HepG2 (cell line): ENCODE measurements around the gene RBM28. TPM values are rescaled to one million over a fixed set of nuclear protein-coding genes. Genes with fewer than 3 reads are reported as not detected.

Experiments used
- ATAC-seq: fragments of 200-7000 bp; cut with Tn5 transposase; 3 replicates; pipeline ENCODE4 v1.9.1; 2020; ENCODE audit warnings: mild to moderate bottlenecking, moderate library complexity
- BruUV-seq: library from RNA; stranded (reverse); fragments of 400-500 nt; replicated peaks from 2 replicates; lab custom pipeline; 2021; lab: Mats Ljungman, UMichigan
- CTCF ChIA-PET: fragments of 300-600 bp; formaldehyde crosslinking; extraction: SDS; loops from one replicate; lab custom pipeline; 2021; ENCODE audit warnings: low total read pairs, inconsistent platforms, low intra/inter-chr PET ratio; lab: Yijun Ruan, JAX
- POLR2A ChIA-PET: fragments of 350-600 bp; sonication (Branson Sonifier 250); formaldehyde crosslinking; loops from one replicate; lab custom pipeline; 2020; ENCODE audit warnings: antibody characterized with exemption, inconsistent platforms; lab: Yijun Ruan, JAX
- DNase-seq: peaks from one replicate; pipeline ENCODE4 v3.0.0-alpha.2; 2015; ENCODE audit warnings: low spot score
- FAIRE-seq: peaks from 3 replicates; lab custom pipeline; 2011; peaks lifted over from hg19 to GRCh38; lab: Jason Lieb, UNC
- H2AFZ ChIP-seq: one replicate; pipeline ENCODE4 v1.6.1; 2011; ENCODE audit warnings: low read length, inconsistent platforms
- H3K27ac ChIP-seq: fragments of 300-600 bp; 3 replicates; pipeline ENCODE4 v1.8.0; 2011; ENCODE audit warnings: mixed run types, mild to moderate bottlenecking, mixed read lengths, low read length, inconsistent platforms; ENCODE audit not compliant: insufficient read depth; ENCODE audit errors: extremely low read length
- H3K27me3 ChIP-seq, 2 experiments: fragments of 200-600 bp in 1 of 2; 2 replicates in 1 of 2; 3 replicates in 1 of 2; pipeline versions ENCODE4 v1.6.0 to v1.8.0; 2011; ENCODE audit warnings: low read length in 2 of 2, mild to moderate bottlenecking in 2 of 2, moderate library complexity in 2 of 2, inconsistent platforms in 1 of 2; ENCODE audit not compliant: insufficient read depth in 2 of 2, control insufficient read depth in 1 of 2
- H3K36me3 ChIP-seq, 2 experiments: fragments of 200-600 bp in 1 of 2; replicated peaks in 1 of 2; 2 replicates in 1 of 2; 3 replicates in 1 of 2; pipeline versions ENCODE4 v1.5.1 to v1.8.0; 2011; ENCODE audit warnings: low read length in 2 of 2, inconsistent platforms in 1 of 2; ENCODE audit not compliant: insufficient read depth in 2 of 2, control insufficient read depth in 1 of 2
- H3K4me1 ChIP-seq: 2 replicates; pipeline ENCODE4 v1.5.1; 2012; ENCODE audit warnings: low read length, inconsistent platforms; ENCODE audit not compliant: insufficient read depth
- H3K4me2 ChIP-seq: 2 replicates; pipeline ENCODE4 v1.6.0; 2011; ENCODE audit warnings: low read depth, low read length, inconsistent platforms
- H3K4me3 ChIP-seq, 3 experiments: fragments of 200-600 bp in 1 of 3; sonication (generic), shearing (Covaris generic) in 1 of 3; replicated peaks in 1 of 3; 2 replicates each; pipeline ENCODE4 v1.5.1; 2011 to 2016; ENCODE audit warnings: low read length in 3 of 3, inconsistent platforms in 2 of 3, low read depth in 2 of 3, mild to moderate bottlenecking in 2 of 3, control low read depth in 1 of 3, mixed read lengths in 1 of 3; ENCODE audit not compliant: insufficient read depth in 1 of 3
- H3K79me2 ChIP-seq: one replicate; pipeline ENCODE4 v1.6.1; 2011; ENCODE audit warnings: low read length, inconsistent platforms; ENCODE audit not compliant: insufficient read depth
- H3K9ac ChIP-seq: 2 replicates; pipeline ENCODE4 v1.6.0; 2011; ENCODE audit warnings: mild to moderate bottlenecking, low read depth, low read length, inconsistent platforms; ENCODE audit not compliant: insufficient read depth
- H3K9me3 ChIP-seq: 2 replicates; pipeline ENCODE4 v1.5.1; 2012; ENCODE audit warnings: mild to moderate bottlenecking, low read length
- H4K20me1 ChIP-seq: 2 replicates; pipeline ENCODE4 v1.6.0; 2011; ENCODE audit warnings: inconsistent platforms, mild to moderate bottlenecking, low read length, moderate library complexity; ENCODE audit not compliant: insufficient read depth
- FOXC1 ChIP-seq: sonication (generic); formaldehyde crosslinking; IDR thresholded peaks from 2 replicates; pipeline ENCODE4 v1.8.0; 2022; ENCODE audit warnings: mild to moderate bottlenecking, missing genetic modification reagents, borderline replicate concordance
- JUNB ChIP-seq: sonication (generic); formaldehyde crosslinking; IDR thresholded peaks from 2 replicates; pipeline ENCODE4 v1.8.0; 2022; ENCODE audit warnings: missing genetic modification reagents, mild to moderate bottlenecking, borderline replicate concordance
- MAZ ChIP-seq, 2 experiments: sonication (generic) in 1 of 2; formaldehyde crosslinking in 1 of 2; IDR thresholded peaks; 2 replicates each; pipeline versions ENCODE4 v1.5.0 to v1.6.1; 2012 to 2020; ENCODE audit warnings: low read depth in 2 of 2, mild to moderate bottlenecking in 2 of 2, borderline replicate concordance in 1 of 2, improper control_type of control experiment in 1 of 2, low read length in 1 of 2, missing genetic modification reagents in 1 of 2, moderate library complexity in 1 of 2
- NFE2L2 ChIP-seq: fragments of 150-350 bp; IDR thresholded peaks from 2 replicates; pipeline ENCODE4 v1.6.1; 2014; ENCODE audit warnings: low read length
- PPARG ChIP-seq: conservative IDR thresholded peaks from 2 replicates; pipeline ENCODE4 v1.6.1; 2016; ENCODE audit warnings: missing biosample characterization, missing genetic modification reagents
- ZBTB21 ChIP-seq: sonication (generic); formaldehyde crosslinking; IDR thresholded peaks from 2 replicates; pipeline ENCODE4 v1.4.0; 2020; ENCODE audit warnings: missing genetic modification reagents
- ZNF616 ChIP-seq: sonication (generic); formaldehyde crosslinking; IDR thresholded peaks from 2 replicates; pipeline ENCODE4 v1.5.0; 2020; ENCODE audit warnings: low read depth, mild to moderate bottlenecking, missing genetic modification reagents
- ZNF768 ChIP-seq: sonication (generic); formaldehyde crosslinking; IDR thresholded peaks from 2 replicates; pipeline ENCODE4 v1.4.0; 2020; ENCODE audit warnings: missing genetic modification reagents
- ZNF850 ChIP-seq: sonication (generic); formaldehyde crosslinking; conservative IDR thresholded peaks from 2 replicates; pipeline ENCODE4 v1.9.0; 2021; ENCODE audit warnings: mild to moderate bottlenecking, missing genetic modification reagents
- WGBS: methylation state at CpG from one replicate; pipeline ENCODE4 v1.1.6; 2017; ENCODE audit warnings: low lambda C conversion rate; 5-methylcytosine and 5-hydroxymethylcytosine counted together
- in situ Hi-C: cut with HindIII; loops from 2 replicates; pipeline ENCODE4 v1.10.0; 2017; ENCODE audit warnings: low pct_unique_long_range_greater_than_20kb; ENCODE audit not compliant: extremely low pct_ligation_motif_present
- intact Hi-C: fragments of 100-400 bp; cut with micrococcal nuclease; formaldehyde crosslinking; loops from one replicate; pipeline ENCODE4 v1.10.0; 2022; ENCODE audit not compliant: unreplicated experiment
- polyA plus RNA-seq, 8 experiments: library from polyadenylated mRNA; depleted of rRNA in 3 of 8; stranded (reverse) in 7 of 8; unstranded in 1 of 8; fragments of >200 nt; fragmentation: Illumina TruSeq in 4 of 8; extraction: Trizol in 4 of 8; gene quantifications; 2 replicates each; pipeline versions ENCODE4 v1.2.1 to v1.2.3, GENCODE V29; 2011 to 2016; ENCODE audit warnings: low read depth in 4 of 8, missing spikeins in 1 of 8, mixed read lengths in 1 of 8; ENCODE audit not compliant: insufficient read depth in 1 of 8
- total RNA-seq, 5 experiments: library from RNA; depleted of rRNA; stranded (reverse); fragments of >200 nt; fragmentation: Illumina TruSeq; extraction: Trizol; gene quantifications; 2 replicates each; pipeline ENCODE4 v1.2.3, GENCODE V29; 2016; ENCODE audit warnings: low read depth in 1 of 5
- TF ChIP-seq, protein P1 (sequence below): sonication (generic); formaldehyde crosslinking; IDR thresholded peaks from 2 replicates; pipeline ENCODE4 v1.4.0; 2020; ENCODE audit warnings: missing genetic modification reagents, borderline replicate concordance
- TF ChIP-seq, protein P2 (sequence below): sonication (generic); formaldehyde crosslinking; IDR thresholded peaks from 2 replicates; pipeline ENCODE4 v1.4.0; 2020; ENCODE audit warnings: missing genetic modification reagents, mild to moderate bottlenecking, borderline replicate concordance

The RBM28 gene
- total and polyA plus RNA-seq, 2 of the 13 experiments (the other 11 are each of a cell fraction or from before 2014, with no cell fraction given), result 20.5 to 49.0 TPM

- peaks cover 9 to 26% of the 10 kb centered on the region in 2 experiments; a peak in 3 of 5 replicates for H3K36me3 ChIP-seq
- H3K79me2 ChIP-seq, result no peaks in the 10 kb centered on the region
- H3K9ac ChIP-seq, result no peak overlapping the region
- DNase-seq (no peak), ATAC-seq (no peak), FAIRE-seq (no peak)
- H3K9me3 ChIP-seq, result no peaks in the 10 kb centered on the region
- BruUV-seq, result no TSS peak
- H3K27me3 ChIP-seq, result no peaks in the 10 kb centered on the region
- no peak for TF ChIP-seq NFE2L2
- TF ChIP-seq, protein P1, sequence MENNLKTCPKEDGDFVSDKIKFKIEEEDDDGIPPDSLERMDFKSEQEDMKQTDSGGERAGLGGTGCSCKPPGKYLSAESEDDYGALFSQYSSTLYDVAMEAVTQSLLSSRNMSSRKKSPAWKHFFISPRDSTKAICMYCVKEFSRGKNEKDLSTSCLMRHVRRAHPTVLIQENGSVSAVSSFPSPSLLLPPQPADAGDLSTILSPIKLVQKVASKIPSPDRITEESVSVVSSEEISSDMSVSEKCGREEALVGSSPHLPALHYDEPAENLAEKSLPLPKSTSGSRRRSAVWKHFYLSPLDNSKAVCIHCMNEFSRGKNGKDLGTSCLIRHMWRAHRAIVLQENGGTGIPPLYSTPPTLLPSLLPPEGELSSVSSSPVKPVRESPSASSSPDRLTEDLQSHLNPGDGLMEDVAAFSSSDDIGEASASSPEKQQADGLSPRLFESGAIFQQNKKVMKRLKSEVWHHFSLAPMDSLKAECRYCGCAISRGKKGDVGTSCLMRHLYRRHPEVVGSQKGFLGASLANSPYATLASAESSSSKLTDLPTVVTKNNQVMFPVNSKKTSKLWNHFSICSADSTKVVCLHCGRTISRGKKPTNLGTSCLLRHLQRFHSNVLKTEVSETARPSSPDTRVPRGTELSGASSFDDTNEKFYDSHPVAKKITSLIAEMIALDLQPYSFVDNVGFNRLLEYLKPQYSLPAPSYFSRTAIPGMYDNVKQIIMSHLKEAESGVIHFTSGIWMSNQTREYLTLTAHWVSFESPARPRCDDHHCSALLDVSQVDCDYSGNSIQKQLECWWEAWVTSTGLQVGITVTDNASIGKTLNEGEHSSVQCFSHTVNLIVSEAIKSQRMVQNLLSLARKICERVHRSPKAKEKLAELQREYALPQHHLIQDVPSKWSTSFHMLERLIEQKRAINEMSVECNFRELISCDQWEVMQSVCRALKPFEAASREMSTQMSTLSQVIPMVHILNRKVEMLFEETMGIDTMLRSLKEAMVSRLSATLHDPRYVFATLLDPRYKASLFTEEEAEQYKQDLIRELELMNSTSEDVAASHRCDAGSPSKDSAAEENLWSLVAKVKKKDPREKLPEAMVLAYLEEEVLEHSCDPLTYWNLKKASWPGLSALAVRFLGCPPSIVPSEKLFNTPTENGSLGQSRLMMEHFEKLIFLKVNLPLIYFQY (CRISPR knock-in tag), result no peak
- no peak for TF ChIP-seq ZNF616
- no peak for TF ChIP-seq ZBTB21
- TF ChIP-seq ZNF850 (CRISPR knock-in tag), result no peak
- TF ChIP-seq JUNB, result no peak
- no peak for TF ChIP-seq FOXC1 (CRISPR knock-in tag)
- TF ChIP-seq PPARG (CRISPR knock-in tag), result no peak
- TF ChIP-seq ZNF768 (CRISPR knock-in tag), result no peak
- no peak for TF ChIP-seq MAZ (IDR thresholded peaks at IDR 0.05; ENCODE audit: borderline replicate concordance, low read depth, low read length)
- no peak for TF ChIP-seq MAZ (CRISPR knock-in tag; IDR thresholded peaks at IDR 0.05; ENCODE audit: low read depth)
- TF ChIP-seq, protein P2, sequence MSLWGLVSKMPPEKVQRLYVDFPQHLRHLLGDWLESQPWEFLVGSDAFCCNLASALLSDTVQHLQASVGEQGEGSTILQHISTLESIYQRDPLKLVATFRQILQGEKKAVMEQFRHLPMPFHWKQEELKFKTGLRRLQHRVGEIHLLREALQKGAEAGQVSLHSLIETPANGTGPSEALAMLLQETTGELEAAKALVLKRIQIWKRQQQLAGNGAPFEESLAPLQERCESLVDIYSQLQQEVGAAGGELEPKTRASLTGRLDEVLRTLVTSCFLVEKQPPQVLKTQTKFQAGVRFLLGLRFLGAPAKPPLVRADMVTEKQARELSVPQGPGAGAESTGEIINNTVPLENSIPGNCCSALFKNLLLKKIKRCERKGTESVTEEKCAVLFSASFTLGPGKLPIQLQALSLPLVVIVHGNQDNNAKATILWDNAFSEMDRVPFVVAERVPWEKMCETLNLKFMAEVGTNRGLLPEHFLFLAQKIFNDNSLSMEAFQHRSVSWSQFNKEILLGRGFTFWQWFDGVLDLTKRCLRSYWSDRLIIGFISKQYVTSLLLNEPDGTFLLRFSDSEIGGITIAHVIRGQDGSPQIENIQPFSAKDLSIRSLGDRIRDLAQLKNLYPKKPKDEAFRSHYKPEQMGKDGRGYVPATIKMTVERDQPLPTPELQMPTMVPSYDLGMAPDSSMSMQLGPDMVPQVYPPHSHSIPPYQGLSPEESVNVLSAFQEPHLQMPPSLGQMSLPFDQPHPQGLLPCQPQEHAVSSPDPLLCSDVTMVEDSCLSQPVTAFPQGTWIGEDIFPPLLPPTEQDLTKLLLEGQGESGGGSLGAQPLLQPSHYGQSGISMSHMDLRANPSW (CRISPR knock-in tag), result no peak
- no peak overlapping the region for H3K4me3 ChIP-seq
- POLR2A ChIA-PET, result no interaction called here
- intact Hi-C loops, result no loop called here
- 95% methylated on average over 2 of the region's 2 CpGs for WGBS
- no peak overlapping the region for H2AFZ ChIP-seq
- peaks cover 26% of the 10 kb centered on the region for H3K4me1 ChIP-seq
- no peak overlapping the region for H3K4me2 ChIP-seq
- CTCF ChIA-PET, result no interaction called here
- no peak overlapping the region for H3K27ac ChIP-seq
- no peaks in the 10 kb centered on the region for H4K20me1 ChIP-seq
- in situ Hi-C loops, result no loop called here
These were observed 40.6 kb downstream of the RBM28 start for GRCh38 chr7:128303133-128303532.
